HG02973 (cell line): ENCODE results near the gene CEP192.
"Not testable (repeated sequence)": the region's sequence is repeated elsewhere in the genome, so short reads cannot be mapped to it uniquely, and the experiment has no call there.

Experiments used
- ATAC-seq: cut with Tn5 transposase; IDR thresholded peaks from one replicate; pipeline ENCODE4 v1.9.1; 2021; ENCODE audit warnings: moderate library complexity; ENCODE audit not compliant: unreplicated experiment

Gene CEP192

DNA sequence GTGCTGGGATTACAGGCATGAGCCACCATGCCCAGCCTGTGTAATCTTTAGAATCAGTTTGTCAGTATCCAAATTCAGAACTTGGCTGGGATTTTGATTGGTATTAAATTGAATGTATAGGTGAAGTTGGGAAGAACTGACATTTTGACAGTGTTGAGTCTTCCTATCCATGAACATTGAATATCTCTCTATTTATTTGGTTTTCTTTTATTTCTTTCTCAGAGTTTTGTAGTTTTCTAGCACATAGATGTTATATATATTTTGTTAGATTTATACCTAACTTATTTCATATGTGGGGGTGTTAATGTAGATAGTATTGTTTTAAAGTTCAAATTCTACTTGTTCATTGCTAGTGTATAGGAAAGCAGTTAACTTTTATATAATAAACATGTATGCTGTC lies 31.5 kb downstream of the CEP192 start:
- ATAC-seq: no peak

DNA sequence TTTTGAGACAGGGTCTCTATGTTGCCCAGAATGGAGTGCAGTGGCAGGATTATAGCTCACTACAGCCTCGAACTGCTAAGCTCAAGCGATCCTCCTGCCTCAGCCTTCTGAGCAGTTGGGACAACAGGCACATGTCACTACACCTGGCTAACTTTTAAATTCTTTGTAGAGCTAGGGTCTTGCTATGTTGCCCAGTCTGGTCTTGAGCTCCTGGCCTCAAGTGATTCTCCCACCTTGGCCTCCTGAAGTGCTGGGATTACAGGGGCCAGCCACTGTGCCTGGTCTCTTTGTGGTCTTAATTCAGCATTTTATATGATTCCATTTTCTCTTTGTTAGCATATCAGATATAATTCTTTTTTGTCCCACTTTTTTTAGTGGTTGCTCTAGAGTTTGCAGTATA lies 34.1 kb downstream of the CEP192 start:
- no peak for ATAC-seq

DNA sequence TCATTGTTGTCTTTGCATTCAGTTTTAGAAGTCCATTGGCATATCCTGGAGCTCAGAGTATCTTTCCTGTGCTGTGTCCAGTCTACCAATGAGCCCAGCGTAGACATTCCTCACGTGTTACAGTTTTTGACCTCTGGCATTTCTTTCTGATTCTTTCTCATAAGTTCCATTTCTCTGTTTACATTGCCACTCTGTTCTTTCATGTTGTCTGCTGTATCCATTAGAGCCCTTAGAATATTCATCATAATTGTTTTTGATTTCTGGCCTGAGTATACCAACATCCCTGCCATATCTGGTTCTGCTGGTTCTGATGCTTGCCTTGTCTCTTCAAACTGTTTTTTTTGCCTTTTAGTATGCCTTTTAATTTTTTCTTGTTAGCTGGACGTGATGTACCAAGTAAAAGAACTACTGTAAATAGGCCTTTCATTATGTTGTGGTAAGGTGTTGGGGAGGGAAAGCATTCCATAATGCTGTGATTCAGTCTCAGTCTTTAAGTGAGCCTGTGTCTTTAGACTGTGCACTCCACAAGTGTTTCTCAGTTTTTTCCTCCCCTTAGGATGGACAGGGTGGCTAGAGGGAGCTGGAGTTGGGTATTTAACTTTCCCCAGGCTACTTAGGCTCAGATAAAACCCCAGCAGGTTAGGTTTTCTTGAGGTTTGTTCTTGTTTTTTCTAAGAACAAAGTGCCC lies 35.6 kb downstream of the CEP192 start:
- no peak for ATAC-seq

DNA sequence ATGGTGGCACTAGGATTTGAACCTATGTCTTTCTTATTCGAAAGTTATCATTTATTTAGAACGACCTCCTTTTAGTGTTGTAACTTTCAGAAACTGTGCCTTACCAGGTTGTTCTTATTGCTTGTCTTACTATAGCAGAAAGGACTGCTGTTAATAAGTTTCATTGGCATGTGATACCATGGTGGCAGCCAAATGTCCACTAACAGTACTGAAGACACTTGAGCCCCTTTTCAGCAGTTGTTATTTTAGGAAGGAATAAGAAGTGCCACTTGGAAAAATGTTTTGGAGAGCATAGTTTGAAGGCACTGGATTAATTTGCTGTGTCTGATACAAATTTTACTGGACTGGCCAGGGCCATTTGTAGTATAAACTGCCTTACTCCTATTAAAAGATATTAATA lies 37.7 kb downstream of the CEP192 start:
- no peak for ATAC-seq

DNA sequence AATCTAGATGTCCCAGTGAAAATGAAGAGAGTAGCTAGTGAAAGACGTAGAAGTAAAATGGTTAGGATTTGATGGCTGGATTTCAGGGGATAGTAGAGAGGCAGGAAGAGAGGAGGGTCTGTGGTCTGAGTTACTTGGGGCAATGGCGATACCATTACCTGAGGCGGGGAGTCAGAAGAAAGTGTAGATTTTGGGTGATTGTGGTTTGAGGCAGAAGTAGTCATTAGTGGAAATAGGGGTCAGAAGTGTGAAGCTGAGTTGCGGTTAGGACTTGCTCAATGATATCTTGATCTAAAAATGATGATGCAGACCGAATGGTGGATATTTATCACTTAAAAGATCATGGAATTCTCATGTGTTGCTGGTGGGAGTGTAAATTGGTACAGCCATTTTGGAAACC lies 41.0 kb downstream of the CEP192 start:
- ATAC-seq: no peak

DNA sequence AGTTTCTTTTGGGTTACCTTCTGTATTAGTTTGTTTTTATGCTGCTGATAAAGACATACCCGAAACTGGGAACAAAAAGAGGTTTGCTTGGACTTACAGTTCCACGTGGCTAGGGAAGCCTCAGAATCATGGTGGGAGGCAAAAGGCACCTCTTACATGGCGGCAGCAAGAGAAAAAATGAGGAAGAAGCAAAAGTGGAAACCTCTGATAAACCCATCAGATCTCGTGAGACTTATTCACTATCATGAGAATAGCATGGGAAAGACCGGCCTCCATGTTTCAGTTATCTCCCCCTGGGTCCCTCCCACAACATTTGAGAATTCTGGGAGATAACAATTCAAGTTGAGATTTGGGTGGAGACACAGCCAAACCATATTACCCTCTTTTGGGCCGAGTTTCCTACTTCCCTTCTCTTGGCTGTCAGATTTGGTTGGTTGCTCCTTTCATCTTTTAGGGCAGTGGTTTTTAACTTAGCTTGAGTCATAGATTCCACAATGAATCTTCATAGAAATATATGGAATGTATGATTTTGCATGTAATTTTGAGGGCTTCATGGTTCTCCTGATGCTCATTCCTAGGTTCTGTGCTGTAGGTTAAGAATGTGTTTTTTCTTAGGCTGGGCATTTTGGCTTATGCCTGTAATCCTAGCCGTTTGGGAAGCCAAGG lies 44.2 kb downstream of the CEP192 start:
- ATAC-seq: no peak

DNA sequence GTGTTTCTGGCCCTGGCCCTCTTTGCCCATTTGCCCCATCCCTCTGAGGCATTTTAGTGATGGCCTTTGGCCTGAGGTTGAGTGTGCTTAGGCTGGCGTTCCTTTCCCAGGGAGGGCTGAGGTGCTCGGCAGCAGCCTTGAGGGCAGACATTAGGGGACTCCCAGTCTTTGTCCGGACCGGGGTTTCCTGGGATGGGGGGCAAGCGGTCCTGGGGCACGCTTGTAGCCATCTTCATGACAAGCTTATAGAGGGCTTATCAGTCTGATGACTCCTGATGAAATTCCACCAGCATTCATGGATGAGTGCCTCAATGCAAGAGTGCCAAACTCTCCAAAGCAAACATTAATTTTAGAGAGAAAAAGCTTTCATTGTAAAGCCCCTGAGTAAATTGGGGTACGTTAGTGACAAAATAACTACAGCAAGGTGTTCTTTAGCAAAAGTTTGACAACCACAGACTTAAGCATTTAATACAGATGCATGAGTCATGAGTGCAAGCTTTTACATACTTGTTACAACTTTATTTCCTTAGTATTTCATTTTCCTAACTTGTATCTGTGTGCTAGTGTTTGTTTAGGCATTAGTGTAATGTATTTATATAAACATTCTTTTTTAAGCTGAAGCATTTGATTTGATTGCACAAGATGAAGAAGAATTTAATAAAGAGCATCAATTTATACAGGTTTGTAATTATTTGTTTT lies 45.6 kb downstream of the CEP192 start:
- ATAC-seq: no peak

DNA sequence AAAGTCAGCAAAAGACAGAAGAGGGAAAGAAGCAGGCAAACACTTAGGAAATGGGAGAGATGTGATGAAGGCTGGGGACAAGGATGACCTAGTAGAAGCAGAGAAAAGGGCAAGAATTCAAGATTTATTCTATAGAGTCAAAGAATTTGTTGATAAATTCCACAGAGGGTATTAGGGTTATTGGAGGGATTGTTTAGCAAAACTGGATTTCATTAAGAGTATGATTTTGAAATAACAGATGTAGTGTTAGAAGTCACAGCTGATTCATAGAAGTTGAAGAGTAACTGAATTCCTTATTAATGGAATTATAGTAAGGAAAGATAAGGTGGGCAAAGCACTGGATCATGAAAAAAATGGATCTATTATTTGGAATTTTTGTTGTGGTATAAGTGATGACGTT lies 48.6 kb downstream of the CEP192 start:
- no peak for ATAC-seq

DNA sequence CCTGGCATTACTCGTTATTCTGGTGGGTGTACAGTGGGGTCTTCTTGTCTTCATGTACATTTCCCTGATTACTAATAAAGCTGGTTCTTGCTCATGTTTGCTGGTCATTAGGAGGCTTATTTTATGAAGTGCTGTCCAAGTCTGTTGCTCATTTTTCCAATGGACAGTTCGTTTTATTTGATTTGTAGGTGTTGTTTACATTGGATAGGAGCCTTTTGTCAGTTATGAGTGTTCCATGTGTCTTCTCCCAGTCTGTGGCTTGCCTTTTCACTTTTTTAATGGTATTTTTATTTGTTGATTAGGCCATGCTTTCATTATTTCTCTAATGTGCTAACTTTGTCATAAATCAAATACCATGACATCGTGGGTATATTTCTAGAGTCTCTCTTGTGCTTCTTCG lies 51.9 kb downstream of the CEP192 start:
- no peak for ATAC-seq

DNA sequence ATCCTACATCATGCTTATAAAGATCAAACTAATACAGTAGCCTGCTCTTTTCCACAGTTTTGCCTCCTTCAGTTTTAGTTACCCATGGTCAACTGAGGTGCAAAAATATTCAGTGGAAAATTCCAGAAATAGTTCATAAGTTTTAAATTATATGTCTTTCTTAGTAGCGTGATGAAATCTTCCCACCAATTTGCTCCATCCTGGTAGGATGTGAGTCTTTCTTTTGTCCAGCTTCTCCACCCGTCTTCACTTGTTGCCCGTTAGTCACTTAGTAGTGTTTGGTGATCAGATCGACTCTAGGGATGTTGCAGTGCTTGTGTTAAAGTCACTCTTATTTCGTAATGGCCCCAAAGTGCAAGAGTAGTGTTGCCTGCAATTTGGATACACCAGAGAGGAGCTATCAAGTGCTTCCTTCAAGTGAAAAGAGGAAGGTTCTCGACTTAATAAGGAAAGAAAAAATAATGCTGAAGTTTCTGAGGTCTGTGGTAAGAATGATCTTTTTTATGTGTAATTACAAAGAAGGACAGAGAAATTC lies 57.0 kb downstream of the CEP192 start:
- ATAC-seq: no peak

DNA sequence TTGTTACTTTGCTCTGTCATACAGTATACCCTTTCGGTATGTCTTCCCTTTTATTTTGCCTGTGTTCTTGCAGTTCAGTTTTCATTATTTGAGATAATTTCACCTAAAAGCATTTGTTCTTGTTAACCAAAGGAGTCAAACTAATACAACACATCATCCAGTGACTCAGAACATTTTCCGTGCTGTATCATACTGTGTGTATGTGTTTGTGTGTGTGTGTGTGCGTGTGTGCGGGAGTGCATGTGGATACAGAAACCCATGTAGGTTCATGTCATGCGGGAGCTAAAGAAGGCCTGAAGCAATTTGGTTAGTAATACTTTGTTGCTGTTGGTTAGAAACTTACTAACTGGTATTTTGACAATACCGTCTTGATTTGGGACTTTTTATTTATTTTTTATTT lies 60.0 kb downstream of the CEP192 start:
- no peak for ATAC-seq

DNA sequence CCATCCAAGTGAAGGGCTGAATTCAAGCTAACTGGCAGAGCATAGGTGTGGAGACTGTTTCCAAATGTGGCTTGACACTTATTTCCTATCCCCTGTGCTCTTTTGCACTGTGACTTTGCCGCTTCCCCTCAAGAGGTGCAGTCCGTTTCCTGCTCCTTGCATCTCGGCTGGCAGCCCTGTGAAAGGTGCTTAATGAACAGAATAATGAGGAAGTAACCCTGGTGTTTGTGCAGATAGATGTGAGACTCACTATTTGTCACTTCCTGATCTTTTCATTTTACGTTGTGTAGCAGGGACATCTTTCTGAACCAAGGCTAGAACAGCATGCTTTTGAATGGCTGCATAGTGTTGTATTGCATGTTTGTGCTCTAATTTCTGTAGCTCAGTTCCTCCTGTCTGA lies 60.8 kb downstream of the CEP192 start:
- ATAC-seq: no peak

DNA sequence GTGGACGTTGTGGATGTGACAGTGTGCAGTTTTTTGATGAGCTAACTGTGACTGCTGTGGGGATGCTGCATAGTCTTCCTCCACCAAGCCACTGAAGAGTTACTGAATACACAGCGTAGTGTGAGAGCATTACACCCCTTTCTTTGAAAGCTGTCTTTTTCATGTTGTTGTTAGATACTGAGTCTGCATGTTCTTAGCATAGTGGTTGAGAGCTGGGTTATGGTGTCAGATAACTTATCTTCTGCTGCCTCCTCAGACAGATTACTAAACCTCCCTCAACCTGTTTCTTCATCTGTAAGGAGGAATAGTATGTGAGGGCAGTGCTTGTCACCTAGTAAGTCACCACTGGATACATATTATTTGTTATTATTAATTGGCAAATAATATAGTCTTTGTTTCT lies 63.2 kb downstream of the CEP192 start:
- ATAC-seq: no peak

DNA sequence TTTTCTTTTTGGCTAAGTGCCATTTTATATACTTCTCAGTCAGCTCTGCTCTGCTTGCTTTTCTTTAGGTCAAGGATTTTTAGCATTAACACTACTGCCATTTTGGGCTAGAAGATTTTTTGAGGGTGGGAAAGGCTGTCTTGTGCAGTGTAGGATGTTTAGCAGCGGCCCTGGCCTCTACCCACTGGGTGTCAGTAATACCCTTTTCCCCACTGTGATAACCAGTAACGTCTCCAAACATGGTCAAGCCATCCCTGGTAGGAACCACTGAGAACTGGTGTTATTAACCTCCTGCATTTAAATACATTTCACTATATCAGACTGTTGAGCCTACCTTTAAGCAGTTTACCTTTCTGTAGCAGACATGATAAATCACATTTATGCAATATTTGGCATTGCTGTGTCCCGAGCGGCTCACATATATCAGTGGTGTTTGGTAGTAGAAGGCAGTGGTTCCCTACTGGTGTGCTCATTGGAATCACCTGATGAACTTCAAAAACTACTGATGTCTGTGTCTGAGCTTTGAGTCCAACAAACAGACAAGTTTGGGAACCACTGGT lies 70.5 kb downstream of the CEP192 start:
- no peak for ATAC-seq

DNA sequence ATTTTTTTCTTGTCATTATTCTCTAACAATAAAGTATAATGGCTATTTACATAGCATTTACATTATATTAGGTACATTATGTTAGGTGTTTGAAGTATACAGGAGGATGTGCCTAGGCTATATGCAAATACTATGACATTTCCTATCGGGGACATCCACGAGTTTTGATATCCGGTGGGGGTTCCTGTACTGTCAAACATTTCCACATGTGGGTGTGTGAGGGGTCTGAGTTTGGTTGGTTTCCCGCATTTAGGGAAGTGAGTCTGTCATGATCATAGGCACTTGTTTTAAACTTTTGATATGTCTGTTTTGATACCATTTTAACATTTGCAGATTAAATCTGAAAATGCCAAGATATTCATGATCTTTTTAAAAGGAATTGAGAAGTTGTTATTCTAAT lies 76.0 kb downstream of the CEP192 start:
- no peak for ATAC-seq

DNA sequence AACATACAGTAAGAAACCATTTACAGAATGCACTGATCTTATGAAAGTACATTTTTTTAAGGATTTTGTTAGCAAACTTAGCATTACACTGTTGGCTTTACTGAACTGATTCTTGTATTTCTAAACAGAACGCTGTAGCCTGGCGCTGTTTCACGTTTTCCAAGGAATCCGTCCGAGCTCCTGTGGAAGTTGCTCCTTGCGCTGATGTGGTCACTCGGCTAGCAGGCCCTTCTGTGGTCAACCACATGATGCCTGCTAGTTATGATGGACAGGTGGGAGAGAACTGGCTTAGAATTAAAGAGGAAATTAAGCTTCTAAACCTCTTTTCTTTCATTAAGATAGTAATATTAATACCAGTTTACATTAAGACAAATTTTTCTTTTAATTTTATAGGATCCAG lies 76.8 kb downstream of the CEP192 start:
- ATAC-seq: no peak

DNA sequence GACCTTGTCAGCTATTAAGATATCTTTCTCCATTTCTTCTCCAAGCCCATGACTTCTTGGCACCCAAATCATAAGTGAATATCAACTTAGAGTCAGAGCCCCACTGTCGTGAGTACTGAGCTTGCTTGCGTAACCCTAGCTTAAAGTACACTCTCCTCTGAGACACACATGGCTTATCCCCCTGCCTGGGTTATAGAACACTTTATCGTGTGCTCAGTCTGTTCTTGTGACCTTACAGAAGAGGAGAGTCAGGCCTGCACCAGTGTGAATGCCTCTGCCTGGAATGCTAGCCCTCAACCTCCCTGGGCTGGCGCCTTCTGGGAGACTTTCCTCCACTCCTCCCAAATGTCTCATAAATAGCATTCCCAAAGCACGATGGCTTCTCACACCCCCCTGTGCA lies 79.3 kb downstream of the CEP192 start:
- no peak for ATAC-seq

DNA sequence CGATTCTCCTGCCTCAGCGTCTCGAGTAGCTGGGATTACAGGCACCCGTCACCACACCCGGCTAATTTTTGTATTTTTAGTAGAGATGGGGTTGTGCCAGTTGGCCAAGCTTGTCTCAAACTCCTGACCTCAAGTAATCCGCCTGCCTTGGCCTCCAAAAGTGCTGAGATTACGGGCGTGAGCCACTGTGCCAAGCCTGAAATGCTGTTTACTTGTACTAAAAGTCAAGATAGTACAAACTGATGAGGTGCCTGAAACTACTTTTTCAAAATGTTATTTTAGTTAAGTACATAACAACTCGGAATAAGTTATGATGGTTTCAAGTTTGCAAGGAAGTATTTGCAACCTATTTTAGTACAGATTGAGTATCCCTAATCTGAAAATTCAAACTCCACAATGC lies 85.7 kb downstream of the CEP192 start:
- ATAC-seq: no peak

DNA sequence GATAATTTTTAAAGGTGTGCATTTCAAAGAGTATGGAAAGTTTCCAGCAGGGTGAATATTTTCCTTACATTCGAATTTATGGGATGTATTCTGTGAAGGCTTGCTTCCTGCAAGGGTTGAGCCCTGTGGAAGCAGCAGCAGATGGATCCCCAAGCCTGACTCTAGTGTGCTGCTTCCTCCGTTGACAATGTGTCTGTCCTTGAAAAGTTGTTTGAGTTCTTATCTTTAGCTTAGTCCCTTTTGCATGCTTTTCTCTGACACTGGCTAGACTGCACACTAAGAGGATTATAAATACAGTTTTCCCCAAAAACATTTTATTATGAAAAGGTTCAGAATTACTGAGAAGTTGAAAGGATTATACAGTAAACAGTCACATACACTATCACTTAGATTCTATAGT lies 86.3 kb downstream of the CEP192 start:
- no peak for ATAC-seq

DNA sequence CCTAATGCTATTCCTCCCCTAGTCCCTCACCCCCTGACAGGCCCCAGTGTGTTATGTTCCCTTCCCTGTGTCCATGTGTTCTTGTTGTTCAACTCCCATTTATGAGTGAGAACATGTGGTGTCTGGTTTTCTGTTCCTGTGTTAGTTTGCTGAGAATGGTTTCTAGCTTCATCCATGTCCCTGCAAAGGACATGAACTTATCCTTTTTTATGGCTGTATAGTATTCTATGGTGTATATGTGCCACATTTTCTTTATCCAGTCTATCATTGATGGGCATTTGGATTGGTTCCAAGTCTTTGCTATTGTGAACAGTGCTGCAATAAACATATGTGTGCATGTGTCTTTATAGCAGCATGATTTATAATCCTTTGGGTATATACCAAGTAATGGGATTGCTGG lies 86.9 kb downstream of the CEP192 start:
- not testable (repeated sequence) for ATAC-seq

DNA sequence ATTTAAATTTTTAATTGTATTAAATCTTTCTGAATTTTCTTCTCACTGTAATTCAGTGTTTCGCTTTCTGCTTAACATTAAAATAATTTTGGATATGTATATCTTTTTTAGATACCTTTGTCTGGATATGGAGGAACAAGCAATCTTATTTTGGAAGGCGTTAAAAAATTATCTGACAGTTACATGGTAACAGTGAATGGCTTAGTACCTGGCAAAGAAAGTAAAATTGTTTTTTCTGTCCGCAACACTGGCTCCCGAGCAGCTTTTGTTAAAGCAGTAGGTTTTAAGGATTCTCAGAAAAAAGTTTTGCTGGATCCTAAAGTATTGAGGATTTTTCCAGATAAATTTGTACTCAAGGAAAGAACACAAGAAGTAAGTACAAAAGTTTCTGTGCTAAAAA lies 95.7 kb downstream of the CEP192 start:
- ATAC-seq: no peak

DNA sequence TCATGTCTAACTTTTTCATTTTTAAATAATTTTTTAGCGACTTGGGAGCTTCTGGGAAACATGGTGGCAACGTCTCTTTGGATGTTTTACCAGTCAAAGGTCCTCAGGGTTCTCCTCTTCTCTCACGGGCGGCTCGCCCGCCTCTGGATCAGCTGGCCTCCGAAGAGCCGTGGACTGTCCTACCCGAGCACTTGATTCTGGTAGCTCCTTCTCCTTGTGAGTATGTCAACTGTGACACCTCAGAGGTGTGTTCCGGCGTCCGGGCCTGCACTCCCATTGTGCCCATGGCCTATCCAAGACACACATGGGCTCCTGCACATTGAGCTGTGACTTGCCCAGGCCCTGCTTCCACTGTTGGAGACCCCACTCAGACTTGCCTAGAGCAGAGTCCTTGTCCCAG lies 104.3 kb downstream of the CEP192 start:
- no peak for ATAC-seq
